Nephron (organoid): Measurements from ENCODE around the gene MFSD6.

Experiments used
- H3K27ac Mint-ChIP-seq, 3 experiments: 2 replicates each; pipeline ENCODE4 v1.8.0; 2020; ENCODE audit warnings: mixed read lengths in 3 of 3, mild to moderate bottlenecking in 2 of 3, moderate library complexity in 1 of 3
- H3K27me3 Mint-ChIP-seq: 2 replicates; pipeline ENCODE4 v1.8.0; 2021; ENCODE audit warnings: low read depth, mild to moderate bottlenecking, moderate library complexity, mixed read lengths
- H3K36me3 Mint-ChIP-seq: 2 replicates; pipeline ENCODE4 v1.8.0; 2020; ENCODE audit warnings: low read depth, mixed read lengths
- H3K4me1 Mint-ChIP-seq: 2 replicates; pipeline ENCODE4 v1.8.0; 2020; ENCODE audit warnings: mixed read lengths
- H3K4me3 Mint-ChIP-seq, 3 experiments: 2 replicates each; pipeline ENCODE4 v1.8.0; 2020; ENCODE audit warnings: mild to moderate bottlenecking in 3 of 3, mixed read lengths in 3 of 3, moderate library complexity in 2 of 3
- H3K9me3 Mint-ChIP-seq: 2 replicates; pipeline ENCODE4 v1.8.0; 2020; ENCODE audit warnings: mixed read lengths
- CTCF ChIP-seq, 3 experiments: fragments of 200-600 bp; sonication (generic); IDR thresholded peaks; one replicate each; pipeline ENCODE4 v1.5.0; 2021; ENCODE audit warnings: antibody characterized with exemption in 3 of 3; ENCODE audit not compliant: unreplicated experiment in 3 of 3

The MFSD6 gene

GRCh38 chr2:190436557-190436956 is 28.4 kb downstream of the MFSD6 start:
- no peak overlapping the region for H3K27ac Mint-ChIP-seq
- TF ChIP-seq CTCF (IDR thresholded peaks at IDR 0.05; ENCODE audit: unreplicated experiment in 3 of 3), result no peak
- peaks cover 4% of the 10 kb centered on the region for H3K9me3 Mint-ChIP-seq
- H3K36me3 Mint-ChIP-seq, result peaks cover 4% of the 10 kb centered on the region
- peaks cover 13% of the 10 kb centered on the region for H3K4me1 Mint-ChIP-seq
- H3K4me3 Mint-ChIP-seq, result no peak overlapping the region
- H3K27me3 Mint-ChIP-seq, result peaks cover 13% of the 10 kb centered on the region

- Mint-ChIP-seq H3K27ac (peak overlapping the region in 1 of 3 experiments; percentile 14), H3K9me3 (no peaks in the 10 kb centered on the region), H3K36me3 (no peaks in the 10 kb centered on the region), H3K27me3 (peaks cover 17% of the 10 kb centered on the region), H3K4me1 (peaks cover 22% of the 10 kb centered on the region), H3K4me3 (no peak overlapping the region)
- no peak for TF ChIP-seq CTCF (IDR thresholded peaks at IDR 0.05; ENCODE audit: unreplicated experiment in 3 of 3)
Observed at GRCh38 chr2:190440113-190440512, 32.0 kb downstream of the MFSD6 start.

GRCh38 chr2:190441564-190441963 is 33.4 kb downstream of the MFSD6 start:
- H3K9me3 Mint-ChIP-seq, result no peaks in the 10 kb centered on the region
- no peak overlapping the region for H3K4me3 Mint-ChIP-seq
- H3K27me3 Mint-ChIP-seq, result peaks cover 17% of the 10 kb centered on the region
- H3K36me3 Mint-ChIP-seq, result no peaks in the 10 kb centered on the region
- H3K27ac Mint-ChIP-seq, result no peak overlapping the region
- peaks cover 33% of the 10 kb centered on the region for H3K4me1 Mint-ChIP-seq
- TF ChIP-seq CTCF (IDR thresholded peaks at IDR 0.05; ENCODE audit: unreplicated experiment in 3 of 3), result no peak

GRCh38 chr2:190443055-190443454 is 34.9 kb downstream of the MFSD6 start:
- H3K36me3 Mint-ChIP-seq, result no peaks in the 10 kb centered on the region
- H3K27me3 Mint-ChIP-seq, result peaks cover 11% of the 10 kb centered on the region
- H3K4me3 Mint-ChIP-seq, result no peak overlapping the region
- H3K27ac Mint-ChIP-seq, result peak overlapping the region in 2 of 3 experiments; percentile 54 to 80
- TF ChIP-seq CTCF (IDR thresholded peaks at IDR 0.05; ENCODE audit: unreplicated experiment in 3 of 3), result no peak
- peaks cover 35% of the 10 kb centered on the region for H3K4me1 Mint-ChIP-seq
- no peaks in the 10 kb centered on the region for H3K9me3 Mint-ChIP-seq

GRCh38 chr2:190443778-190444481 is 35.8 kb downstream of the MFSD6 start:
- H3K4me1 Mint-ChIP-seq, result peaks cover 35% of the 10 kb centered on the region
- H3K9me3 Mint-ChIP-seq, result no peaks in the 10 kb centered on the region
- no peak for TF ChIP-seq CTCF (IDR thresholded peaks at IDR 0.05; ENCODE audit: unreplicated experiment in 3 of 3)
- no peaks in the 10 kb centered on the region for H3K36me3 Mint-ChIP-seq
- H3K27me3 Mint-ChIP-seq, result peaks cover 11% of the 10 kb centered on the region
- H3K27ac Mint-ChIP-seq, result peak overlapping the region in 2 of 3 experiments; percentile 80
- H3K4me3 Mint-ChIP-seq, result no peak overlapping the region

GRCh38 chr2:190444976-190445375 is 36.8 kb downstream of the MFSD6 start:
- Mint-ChIP-seq H3K4me3 (no peak overlapping the region), H3K27ac (peak overlapping the region in 2 of 3 experiments; percentile 8 to 18), H3K4me1 (peaks cover 35% of the 10 kb centered on the region), H3K9me3 (no peaks in the 10 kb centered on the region), H3K27me3 (peaks cover 11% of the 10 kb centered on the region), H3K36me3 (no peaks in the 10 kb centered on the region)
- no peak for TF ChIP-seq CTCF (IDR thresholded peaks at IDR 0.05; ENCODE audit: unreplicated experiment in 3 of 3)
